ENCODE results near the gene SLC49A3. TPM values are rescaled to one million over a fixed set of nuclear protein-coding genes. Genes with fewer than 3 reads are reported as not detected.
"Not testable (repeated sequence)": the region's sequence is repeated elsewhere in the genome, so short reads cannot be mapped to it uniquely, and the experiment has no call there.

The SLC49A3 gene
- total RNA-seq (2021): 0.47 and 1.7 TPM in 2 replicates
- Bru-seq, nascent RNA: percentile 19 among the genes with signal in this experiment
- BruChase-seq, experiment 1, labeled RNA remaining after a 2-hour chase: percentile 17 among the genes with signal in this experiment
- percentile 29 among the genes with signal in this experiment for BruChase-seq, experiment 2, labeled RNA remaining after a 6-hour chase
- long read RNA-seq: 0 reads

DNA sequence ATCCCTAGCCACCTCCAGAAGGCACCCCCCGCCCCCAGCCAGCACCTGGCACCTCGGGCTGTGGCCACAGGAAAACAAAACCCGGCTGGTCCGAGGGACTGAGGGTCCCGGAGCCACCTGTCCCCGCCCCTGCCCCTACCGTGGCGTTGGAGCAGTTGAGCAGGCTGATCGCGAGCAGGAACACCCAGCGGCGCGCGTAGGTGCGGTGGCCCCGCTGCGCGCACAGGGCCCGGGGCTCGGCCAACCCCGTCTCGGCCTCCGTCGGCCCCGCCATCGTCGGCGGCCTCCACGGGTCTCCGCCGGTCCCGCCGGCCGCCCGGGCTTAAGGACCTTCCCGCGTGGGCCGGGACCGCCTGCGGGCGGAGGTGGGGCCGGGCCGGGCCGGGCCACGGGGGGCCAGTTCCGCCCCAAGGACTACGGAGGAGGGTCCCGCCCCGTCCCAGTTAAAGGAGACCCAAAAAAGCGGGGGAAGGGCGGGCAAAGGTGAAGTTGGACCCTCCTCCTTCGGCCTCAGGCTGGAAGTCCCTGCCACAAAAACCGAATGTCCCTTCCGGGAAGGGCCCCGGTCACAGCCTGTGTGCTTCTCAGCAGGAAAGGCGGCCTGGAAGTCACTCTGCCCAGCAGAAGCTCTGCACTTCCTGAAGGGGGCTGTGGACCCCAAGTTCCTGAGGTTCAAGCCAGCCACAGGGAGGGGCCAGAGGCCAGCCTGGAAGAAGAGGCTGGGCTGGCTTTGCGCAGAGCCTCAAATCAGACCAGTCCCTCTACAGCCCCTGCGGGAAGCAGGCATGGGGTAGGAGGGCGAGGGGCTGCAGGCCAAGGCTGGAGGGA, at the start of gene SLC49A3:
Gene SLC49A3 (minus strand): TSS at position 298 of the 828 bp plus-strand sequence. CDS start 24 bp downstream, at position 274.
- H3K4me1 ChIP-seq (ENCODE audit: insufficient read depth, low read length, poor library complexity, severe bottlenecking): peaks cover 2% of the 10 kb centered on the region
- no TSS peak for BruUV-seq (replicated peaks)
- no peaks in the 10 kb centered on the region for H3K27me3 ChIP-seq (replicated peaks; ENCODE audit: insufficient read depth, low read depth, low read length, poor library complexity)
- H3K4me3 ChIP-seq (ENCODE audit: low read depth, low read length, poor library complexity, severe bottlenecking): peak within 1 kb of the TSS; percentile 35
- H3K27ac ChIP-seq (ENCODE audit: low read depth, low read length, poor library complexity, severe bottlenecking): no peak within 1 kb of the TSS
- no peak for DNase-seq (ENCODE audit: low spot score)
- H3K9me3 ChIP-seq (ENCODE audit: low read depth, low read length, poor library complexity, severe bottlenecking): no peaks in the 10 kb centered on the region
- no peak for TF ChIP-seq EZH2 (IDR thresholded peaks at IDR 0.05; ENCODE audit: borderline replicate concordance, low read depth, low read length, poor library complexity, severe bottlenecking)
- TF ChIP-seq, protein P1, sequence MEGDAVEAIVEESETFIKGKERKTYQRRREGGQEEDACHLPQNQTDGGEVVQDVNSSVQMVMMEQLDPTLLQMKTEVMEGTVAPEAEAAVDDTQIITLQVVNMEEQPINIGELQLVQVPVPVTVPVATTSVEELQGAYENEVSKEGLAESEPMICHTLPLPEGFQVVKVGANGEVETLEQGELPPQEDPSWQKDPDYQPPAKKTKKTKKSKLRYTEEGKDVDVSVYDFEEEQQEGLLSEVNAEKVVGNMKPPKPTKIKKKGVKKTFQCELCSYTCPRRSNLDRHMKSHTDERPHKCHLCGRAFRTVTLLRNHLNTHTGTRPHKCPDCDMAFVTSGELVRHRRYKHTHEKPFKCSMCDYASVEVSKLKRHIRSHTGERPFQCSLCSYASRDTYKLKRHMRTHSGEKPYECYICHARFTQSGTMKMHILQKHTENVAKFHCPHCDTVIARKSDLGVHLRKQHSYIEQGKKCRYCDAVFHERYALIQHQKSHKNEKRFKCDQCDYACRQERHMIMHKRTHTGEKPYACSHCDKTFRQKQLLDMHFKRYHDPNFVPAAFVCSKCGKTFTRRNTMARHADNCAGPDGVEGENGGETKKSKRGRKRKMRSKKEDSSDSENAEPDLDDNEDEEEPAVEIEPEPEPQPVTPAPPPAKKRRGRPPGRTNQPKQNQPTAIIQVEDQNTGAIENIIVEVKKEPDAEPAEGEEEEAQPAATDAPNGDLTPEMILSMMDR (conservative IDR thresholded peaks at IDR 0.05; ENCODE audit: low read depth, low read length): no peak
- ChIA-PET POLR2A (ENCODE audit: low non-redundant PET) (no interaction called here), CTCF (no interaction called here)
- no peaks in the 10 kb centered on the region for H3K36me3 ChIP-seq (ENCODE audit: insufficient read depth, low read length, poor library complexity, severe bottlenecking)
- intact Hi-C loops (cut with micrococcal nuclease; ENCODE audit: unreplicated experiment): no loop called here

DNA sequence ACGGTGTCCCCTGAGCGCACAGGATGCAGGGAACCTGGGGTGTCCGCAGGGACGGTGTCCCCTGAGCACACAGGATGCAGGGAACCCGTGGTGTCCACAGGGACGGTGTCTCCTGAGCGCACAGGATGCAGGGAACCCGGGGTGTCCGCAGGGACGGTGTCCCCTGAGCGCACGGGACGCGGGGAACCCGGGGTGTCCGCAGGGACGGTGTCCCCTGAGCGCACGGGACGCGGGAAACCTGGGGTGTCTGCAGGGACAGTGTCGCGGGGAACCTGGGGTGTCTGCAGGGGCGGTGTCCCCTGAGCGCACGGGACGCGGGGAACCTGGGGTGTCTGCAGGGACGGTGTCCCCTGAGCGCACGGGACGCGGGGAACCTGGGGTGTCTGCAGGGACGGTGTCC, 47.6 kb upstream of the SLC49A3 start:
- H3K27ac ChIP-seq (ENCODE audit: low read depth, low read length, poor library complexity, severe bottlenecking); DNase-seq (ENCODE audit: low spot score); POLR2A ChIA-PET (ENCODE audit: low non-redundant PET); BruUV-seq (replicated peaks); H3K27me3 ChIP-seq (replicated peaks; ENCODE audit: insufficient read depth, low read depth, low read length, poor library complexity); H3K9me3 ChIP-seq (ENCODE audit: low read depth, low read length, poor library complexity, severe bottlenecking); intact Hi-C loops (cut with micrococcal nuclease; ENCODE audit: unreplicated experiment); H3K4me1 ChIP-seq (ENCODE audit: insufficient read depth, low read length, poor library complexity, severe bottlenecking); H3K4me3 ChIP-seq (ENCODE audit: low read depth, low read length, poor library complexity, severe bottlenecking); CTCF ChIA-PET: not testable (repeated sequence)
- peaks cover 69% of the 10 kb centered on the region for H3K36me3 ChIP-seq (ENCODE audit: insufficient read depth, low read length, poor library complexity, severe bottlenecking)

DNA sequence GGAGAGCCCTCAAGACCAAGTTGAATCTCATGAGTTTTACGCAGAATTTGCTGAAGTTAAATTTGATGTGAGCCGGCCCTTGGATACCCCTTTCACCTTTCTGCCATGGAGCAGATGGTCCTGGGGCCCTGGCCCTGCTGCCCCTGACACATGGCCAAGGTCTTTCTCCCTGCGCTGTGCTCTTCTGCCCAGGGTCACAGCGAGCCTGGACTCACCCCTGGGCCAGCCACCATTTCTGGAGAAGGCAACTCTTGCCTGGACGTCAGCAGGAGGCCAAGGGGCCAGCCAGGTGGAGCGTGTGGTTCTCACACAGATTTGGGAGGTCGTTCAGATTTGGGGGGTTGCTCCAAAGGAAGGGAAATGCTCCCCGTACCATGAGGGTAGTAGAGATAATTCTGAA, 46.6 kb upstream of the SLC49A3 start:
- ChIA-PET POLR2A (ENCODE audit: low non-redundant PET) (no interaction called here), CTCF (no interaction called here)
- Histone ChIP-seq H3K9me3 (ENCODE audit: low read depth, low read length, poor library complexity, severe bottlenecking) (no peaks in the 10 kb centered on the region), H3K4me3 (ENCODE audit: low read depth, low read length, poor library complexity, severe bottlenecking) (no peak overlapping the region), H3K4me1 (ENCODE audit: insufficient read depth, low read length, poor library complexity, severe bottlenecking) (no peaks in the 10 kb centered on the region), H3K27ac (ENCODE audit: low read depth, low read length, poor library complexity, severe bottlenecking) (no peak overlapping the region), H3K27me3 (replicated peaks; ENCODE audit: insufficient read depth, low read depth, low read length, poor library complexity) (no peaks in the 10 kb centered on the region), H3K36me3 (ENCODE audit: insufficient read depth, low read length, poor library complexity, severe bottlenecking) (peaks cover 69% of the 10 kb centered on the region)
- BruUV-seq (replicated peaks): no TSS peak
- intact Hi-C loops (cut with micrococcal nuclease; ENCODE audit: unreplicated experiment): no loop called here
- no peak for TF ChIP-seq EZH2 (IDR thresholded peaks at IDR 0.05; ENCODE audit: borderline replicate concordance, low read depth, low read length, poor library complexity, severe bottlenecking)
- TF ChIP-seq, protein P1 (conservative IDR thresholded peaks at IDR 0.05; ENCODE audit: low read depth, low read length): no peak
- no peak for DNase-seq (ENCODE audit: low spot score)

Data from A673 (cell line).